GM19351 (cell line): ENCODE measurements around the gene CCNL1.
"Not testable (repeated sequence)": the region's sequence is repeated elsewhere in the genome, so short reads cannot be mapped to it uniquely, and the experiment has no call there.

Source experiments
- ATAC-seq: cut with Tn5 transposase; IDR thresholded peaks from one replicate; pipeline ENCODE4 v1.9.1; 2021; ENCODE audit warnings: mild to moderate bottlenecking, moderate library complexity; ENCODE audit not compliant: unreplicated experiment

Gene CCNL1

DNA sequence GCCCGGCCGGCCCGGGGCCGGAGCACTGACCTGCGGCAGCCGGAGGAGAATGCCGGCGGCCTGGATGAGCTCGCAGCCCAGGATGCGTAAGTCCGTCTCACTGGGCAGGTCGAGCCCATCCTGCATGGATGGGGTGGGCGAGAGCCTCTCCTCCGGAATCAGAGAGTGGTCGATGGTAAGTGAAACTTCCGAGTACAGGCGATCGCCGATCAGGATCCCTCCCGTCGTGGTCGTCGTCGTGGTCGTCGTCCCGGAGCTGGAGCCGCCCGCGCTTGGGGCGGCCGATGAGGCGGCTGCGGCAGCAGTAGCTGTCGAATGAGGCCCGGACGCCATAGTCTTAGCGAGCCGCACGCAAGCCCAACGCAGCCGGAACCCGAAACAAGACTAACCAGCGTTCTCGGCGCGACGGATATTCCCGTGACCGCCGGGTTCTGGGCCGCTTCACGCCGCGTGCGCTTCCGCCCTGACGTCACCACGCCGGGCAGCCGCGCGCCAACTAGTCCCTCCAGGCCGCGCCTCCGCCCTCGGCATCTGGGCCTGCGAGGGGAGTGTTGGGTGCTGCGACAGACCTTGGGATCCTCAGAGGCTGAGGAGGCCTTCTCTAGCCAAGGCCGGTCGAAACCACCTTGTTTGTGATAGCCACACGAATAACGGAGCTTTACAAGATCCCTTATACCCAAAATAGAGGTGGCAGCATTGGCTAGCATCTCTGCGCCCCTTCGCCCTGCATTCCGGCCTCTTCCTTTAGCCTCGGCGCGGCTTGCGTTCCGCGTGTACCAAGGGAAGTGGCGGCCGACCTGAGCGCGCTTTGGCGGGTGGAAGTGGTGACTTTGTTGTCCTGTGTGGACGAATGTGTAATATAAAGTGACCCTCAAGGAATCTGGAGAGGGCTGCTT lies at the start of gene CCNL1:
Gene CCNL1 (minus strand): TSS at position 386 of the 896 bp plus-strand sequence. CDS start 53 bp downstream, at position 333.
- ATAC-seq: peak; percentile 78

DNA sequence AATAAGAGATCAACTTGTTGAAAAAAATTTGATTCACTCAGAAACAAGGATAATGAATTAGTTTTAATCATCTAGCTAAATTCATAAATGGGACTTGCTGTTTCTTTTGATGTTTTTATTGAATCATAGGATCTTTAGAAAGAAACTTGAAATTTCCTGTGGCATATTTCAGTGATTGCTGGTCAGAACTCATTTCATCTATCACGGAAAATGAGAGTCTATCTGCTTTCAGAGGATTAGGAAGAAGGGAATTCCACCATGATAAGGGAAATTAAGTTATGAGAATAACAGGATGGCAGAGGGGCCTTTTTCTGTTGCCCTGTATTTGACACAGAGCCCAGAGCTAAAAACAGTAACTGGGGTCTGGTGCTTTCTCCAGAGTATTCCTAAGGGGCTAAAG lies 44.9 kb upstream of the CCNL1 start:
- ATAC-seq: no peak

GRCh38 chr3:157204431-157204830 lies 44.5 kb upstream of the CCNL1 start:
- no peak for ATAC-seq

DNA sequence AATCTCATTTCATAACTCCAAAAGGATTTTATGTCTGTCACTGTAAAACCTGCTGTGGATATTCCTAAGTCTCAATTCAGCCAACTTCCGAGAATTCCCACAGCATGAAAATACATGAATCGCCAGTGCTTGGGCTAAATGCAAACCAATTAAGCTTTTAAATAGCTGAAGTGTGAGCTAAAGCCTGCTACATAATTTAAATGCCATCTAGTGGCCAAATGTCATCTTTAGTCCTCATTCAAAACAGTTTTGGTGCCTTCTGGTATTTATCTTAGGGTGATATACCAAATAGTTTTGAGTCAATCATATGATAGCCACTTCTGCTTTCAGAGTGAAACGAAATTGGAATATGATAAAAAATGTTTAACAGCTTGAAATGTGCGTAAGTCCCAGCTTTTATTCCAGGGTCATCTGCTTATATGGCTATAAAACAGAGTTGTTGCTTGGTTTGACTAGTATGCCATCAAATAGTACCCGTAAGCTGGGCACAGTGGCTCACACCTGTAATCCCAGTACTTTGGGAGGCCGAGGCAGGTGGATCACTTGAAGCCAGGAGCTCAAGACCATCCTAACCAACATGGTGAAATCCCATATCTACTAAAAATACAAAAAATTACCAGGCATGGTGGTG lies 41.8 kb upstream of the CCNL1 start:
- ATAC-seq: peak; percentile 87

DNA sequence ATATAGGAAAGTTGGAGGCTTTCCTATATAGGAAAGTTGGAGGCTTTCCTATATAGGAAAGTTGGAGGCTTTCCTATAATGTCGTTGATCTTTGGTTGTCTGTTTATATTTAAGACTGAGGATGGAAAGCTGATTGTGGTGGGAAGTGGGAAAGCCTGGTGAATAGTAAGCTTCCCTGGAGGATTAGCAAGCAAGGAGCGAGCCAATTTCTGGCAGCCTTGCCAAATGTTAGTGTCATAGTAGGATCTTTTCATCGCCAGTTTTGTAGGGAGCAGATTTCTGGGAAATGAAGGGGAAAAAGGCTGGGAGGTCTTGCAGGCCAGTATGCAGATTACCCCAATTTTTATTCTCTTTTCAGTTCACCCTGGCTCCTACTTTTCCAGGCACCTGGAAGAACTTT lies 39.9 kb upstream of the CCNL1 start:
- no peak for ATAC-seq

DNA sequence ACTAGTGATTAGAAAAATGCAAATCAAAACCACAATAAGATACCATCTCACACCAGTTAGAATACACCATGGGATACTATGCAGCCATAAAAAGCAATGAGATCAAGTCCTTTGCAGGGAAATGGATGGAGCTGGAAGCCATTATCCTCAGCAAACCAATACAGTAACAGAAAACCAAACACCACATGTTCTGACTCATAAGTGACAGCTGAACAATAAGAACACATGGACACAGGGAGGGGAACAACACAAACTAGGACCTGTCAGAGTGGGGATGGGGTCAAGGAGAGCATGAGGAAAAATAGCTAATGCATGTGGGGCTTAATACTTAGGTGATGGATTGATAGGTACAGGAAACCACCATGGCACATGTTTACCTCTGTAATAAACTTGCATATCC lies 36.0 kb upstream of the CCNL1 start:
- no peak for ATAC-seq

DNA sequence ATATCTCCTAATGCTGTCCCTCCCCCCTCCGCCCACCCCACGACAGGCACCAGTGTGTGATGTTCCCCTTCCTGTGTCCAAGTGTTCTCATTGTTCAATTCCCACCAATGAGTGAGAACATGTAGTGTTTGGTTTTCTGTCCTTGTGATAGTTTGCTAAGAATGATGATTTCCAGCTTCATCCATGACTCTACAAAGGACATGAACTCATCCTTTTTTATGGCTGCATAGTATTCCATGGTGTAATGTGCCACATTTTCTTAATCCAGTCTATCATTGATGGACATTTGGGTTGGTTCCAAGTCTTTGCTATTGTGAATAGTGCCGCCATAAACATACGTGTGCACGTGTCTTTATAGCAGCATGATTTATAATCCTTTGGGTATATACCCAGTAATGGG lies 31.2 kb upstream of the CCNL1 start:
- ATAC-seq: not testable (repeated sequence)

GRCh38 chr3:157190380-157190872 lies 30.5 kb upstream of the CCNL1 start:
- ATAC-seq: no peak

DNA sequence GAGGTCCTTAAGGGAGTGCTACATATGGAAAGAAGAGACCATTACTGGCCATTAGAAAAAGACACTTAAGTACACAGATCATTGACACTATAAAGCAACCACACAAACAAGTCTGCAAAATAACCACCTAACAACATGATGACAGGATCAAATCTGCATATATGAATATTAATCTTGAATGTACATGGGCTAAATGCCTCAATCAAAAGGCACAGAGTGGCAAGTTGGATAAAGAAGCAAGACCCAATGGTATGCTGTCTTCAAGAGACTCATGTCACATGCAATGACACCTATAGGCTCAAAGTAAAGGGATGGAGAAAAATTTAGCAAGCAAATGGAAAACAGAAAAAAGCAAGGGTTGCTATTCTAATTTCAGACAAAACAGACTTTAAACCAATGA lies 28.4 kb upstream of the CCNL1 start:
- no peak for ATAC-seq

DNA sequence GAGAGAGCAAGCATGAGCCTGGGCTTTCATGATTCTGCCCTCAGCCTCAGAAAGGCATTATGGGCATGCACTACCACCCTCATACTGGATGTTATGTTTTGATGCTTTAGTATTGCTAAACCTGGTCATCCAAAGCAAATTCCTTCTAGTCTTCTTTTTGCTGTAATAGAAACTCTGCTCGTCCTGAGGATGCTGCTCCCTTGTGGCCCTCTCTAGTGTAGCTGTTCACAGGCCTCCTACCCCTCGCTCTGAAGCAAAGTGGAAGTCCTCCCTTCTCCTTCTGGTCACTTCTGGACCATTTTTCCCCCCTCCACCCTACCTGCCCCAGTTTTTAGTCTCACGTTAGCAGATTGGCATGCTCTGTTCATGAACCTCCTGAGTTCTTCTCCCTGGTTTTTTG lies 22.9 kb upstream of the CCNL1 start:
- no peak for ATAC-seq

- ATAC-seq: no peak
These were observed 20.3 kb upstream of the CCNL1 start for GRCh38 chr3:157180262-157180661.

DNA sequence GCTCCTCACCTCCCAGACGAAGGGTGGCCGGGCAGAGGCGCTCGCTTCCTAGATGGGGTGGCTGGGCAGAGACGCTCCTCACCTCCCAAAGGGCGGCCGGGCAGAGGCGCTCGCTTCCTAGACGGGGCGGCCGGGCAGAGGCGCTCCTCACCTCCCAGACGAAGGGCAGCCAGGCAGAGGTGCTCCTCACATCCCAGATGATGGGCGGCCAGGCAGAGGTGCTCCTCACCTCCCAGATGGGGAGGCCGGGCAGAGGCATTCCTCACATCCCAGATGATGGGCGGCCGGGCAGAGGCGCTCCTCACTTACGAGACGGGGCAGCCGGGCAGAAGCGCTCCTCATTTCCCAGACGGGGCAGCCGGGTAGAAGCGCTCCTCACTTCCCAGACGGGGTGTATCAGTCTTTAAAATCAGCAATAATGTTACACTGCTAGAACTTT lies 19.4 kb upstream of the CCNL1 start:
- ATAC-seq: no peak

- not testable (repeated sequence) for ATAC-seq
These were observed 18.8 kb upstream of the CCNL1 start for GRCh38 chr3:157178503-157179364.

DNA sequence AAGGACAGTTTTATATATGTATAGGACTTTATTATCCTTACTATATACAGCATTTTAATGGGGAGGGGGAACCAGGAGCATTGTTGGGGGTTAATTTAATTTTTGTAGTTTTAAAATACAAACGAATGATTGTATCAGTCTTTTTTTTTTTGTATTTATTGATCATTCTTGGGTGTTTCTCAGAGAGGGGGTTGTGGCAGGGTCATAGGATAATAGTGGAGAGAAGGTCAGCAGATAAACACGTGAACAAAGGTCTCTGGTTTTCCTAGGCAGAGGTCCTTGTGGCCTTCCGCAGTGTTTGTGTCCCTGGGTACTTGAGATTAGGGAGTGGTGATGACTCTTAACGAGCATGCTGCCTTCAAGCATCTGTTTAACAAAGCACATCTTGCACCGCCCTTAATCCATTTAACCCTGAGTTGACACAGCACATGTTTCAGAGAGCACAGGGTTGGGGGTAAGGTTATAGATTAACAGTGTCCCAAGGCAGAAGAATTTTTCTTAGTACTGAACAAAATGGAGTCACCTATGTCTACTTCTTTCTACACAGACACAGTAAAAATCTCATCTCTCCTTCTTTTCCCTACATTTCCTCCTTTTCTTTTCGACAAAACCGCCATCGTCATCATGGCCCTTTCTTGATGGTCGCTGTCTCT lies 18.0 kb upstream of the CCNL1 start:
- not testable (repeated sequence) for ATAC-seq

GRCh38 chr3:157176934-157177333 lies 17.0 kb upstream of the CCNL1 start:
- no peak for ATAC-seq

- ATAC-seq: peak; percentile 11
These were observed 16.0 kb upstream of the CCNL1 start for GRCh38 chr3:157175691-157176507.

GRCh38 chr3:157174649-157175498 lies 14.9 kb upstream of the CCNL1 start:
- peak; percentile 89 for ATAC-seq

GRCh38 chr3:157174290-157174648 lies 14.3 kb upstream of the CCNL1 start:
- no peak for ATAC-seq

DNA sequence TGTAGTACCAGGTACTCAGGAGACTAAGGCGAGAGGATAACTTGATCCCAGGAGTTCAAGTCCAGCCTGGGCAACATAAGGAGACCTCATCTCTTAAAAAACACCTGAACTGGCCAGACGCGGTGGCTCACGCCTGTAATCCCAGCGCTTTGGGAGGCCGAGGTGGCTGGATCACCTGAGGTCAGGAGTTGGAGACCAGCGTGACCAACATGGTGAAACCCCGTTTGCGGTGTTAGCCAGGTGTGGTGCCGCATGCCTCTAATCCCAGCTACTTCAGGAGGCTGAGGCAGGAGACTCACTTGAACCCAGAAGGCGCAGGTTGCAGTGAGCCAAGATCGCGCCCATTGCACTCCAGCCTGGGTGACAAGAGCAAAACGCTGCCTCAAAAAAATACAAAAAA lies 13.4 kb upstream of the CCNL1 start:
- not testable (repeated sequence) for ATAC-seq
